ENCODE measurements around the gene DCN. TPM values are rescaled to one million over a fixed set of nuclear protein-coding genes. Genes with fewer than 3 reads are reported as not detected.

DCN gene
- total RNA-seq, 4 donors from 2014 or later: 1,699 to 4,675 (median 2,258) TPM

GRCh38 chr12:91180582-91181395 lies 1.8 kb downstream of the DCN start:
- Histone ChIP-seq H3K4me1 (peaks cover 0 to 10% of the 10 kb centered on the region in 2 donors), H3K36me3 (no peaks in the 10 kb centered on the region), H3K27me3 (no peaks in the 10 kb centered on the region), H3K4me3 (peak overlapping the region; percentile 36 to 52), H3K9me3 (no peaks in the 10 kb centered on the region), H3K27ac (peak overlapping the region; percentile 87 to 97)
- intact Hi-C loops (cut with DNase I; ENCODE audit: low total_unique reads): no loop called here
- TF ChIP-seq POLR2A (IDR thresholded peaks at IDR 0.05): no peak
- TF ChIP-seq, protein P1, sequence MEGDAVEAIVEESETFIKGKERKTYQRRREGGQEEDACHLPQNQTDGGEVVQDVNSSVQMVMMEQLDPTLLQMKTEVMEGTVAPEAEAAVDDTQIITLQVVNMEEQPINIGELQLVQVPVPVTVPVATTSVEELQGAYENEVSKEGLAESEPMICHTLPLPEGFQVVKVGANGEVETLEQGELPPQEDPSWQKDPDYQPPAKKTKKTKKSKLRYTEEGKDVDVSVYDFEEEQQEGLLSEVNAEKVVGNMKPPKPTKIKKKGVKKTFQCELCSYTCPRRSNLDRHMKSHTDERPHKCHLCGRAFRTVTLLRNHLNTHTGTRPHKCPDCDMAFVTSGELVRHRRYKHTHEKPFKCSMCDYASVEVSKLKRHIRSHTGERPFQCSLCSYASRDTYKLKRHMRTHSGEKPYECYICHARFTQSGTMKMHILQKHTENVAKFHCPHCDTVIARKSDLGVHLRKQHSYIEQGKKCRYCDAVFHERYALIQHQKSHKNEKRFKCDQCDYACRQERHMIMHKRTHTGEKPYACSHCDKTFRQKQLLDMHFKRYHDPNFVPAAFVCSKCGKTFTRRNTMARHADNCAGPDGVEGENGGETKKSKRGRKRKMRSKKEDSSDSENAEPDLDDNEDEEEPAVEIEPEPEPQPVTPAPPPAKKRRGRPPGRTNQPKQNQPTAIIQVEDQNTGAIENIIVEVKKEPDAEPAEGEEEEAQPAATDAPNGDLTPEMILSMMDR (IDR thresholded peaks at IDR 0.05): no peak
- DNase-seq: no peak

GRCh38 chr12:91179966-91180561 lies 2.6 kb downstream of the DCN start:
- Histone ChIP-seq H3K4me3 (peak overlapping the region; percentile 36 to 52), H3K9me3 (no peaks in the 10 kb centered on the region), H3K27ac (peak overlapping the region; percentile 87 to 97), H3K4me1 (peaks cover 0 to 10% of the 10 kb centered on the region in 2 donors), H3K36me3 (no peaks in the 10 kb centered on the region), H3K27me3 (no peaks in the 10 kb centered on the region)
- TF ChIP-seq, protein P1 (IDR thresholded peaks at IDR 0.05): no peak
- DNase-seq: no peak
- intact Hi-C loops (cut with DNase I; ENCODE audit: low total_unique reads): loop anchor here (5.0 kb wide), 1 partner anchor 147 kb away; no protein-coding TSS in a partner anchor

DNA sequence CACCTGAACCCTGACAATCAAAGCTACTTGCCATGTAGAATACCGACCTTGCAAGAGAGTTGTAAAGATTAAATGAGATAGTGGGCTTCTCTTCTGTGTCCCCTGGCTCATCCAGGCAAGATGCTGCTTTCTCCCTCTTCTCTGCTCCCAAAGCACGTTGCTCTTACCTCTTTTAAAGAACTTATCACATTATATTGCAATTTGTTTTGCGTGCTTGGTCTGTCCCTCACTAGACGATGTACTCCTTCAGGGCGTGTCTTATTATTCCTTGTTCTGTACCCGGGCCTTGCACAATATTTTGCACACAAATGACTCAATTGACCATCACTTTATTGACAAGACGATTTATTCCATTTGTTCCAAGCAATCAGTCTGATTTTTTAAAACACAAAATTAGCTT lies 3.3 kb downstream of the DCN start:
- peak overlapping the region; percentile 87 to 97 for H3K27ac ChIP-seq
- peaks cover 0 to 4% of the 10 kb centered on the region in 2 donors for H3K4me1 ChIP-seq
- intact Hi-C loops (cut with DNase I; ENCODE audit: low total_unique reads): loop anchor here (5.0 kb wide), 1 partner anchor 148 kb away; no protein-coding TSS in a partner anchor
- H3K36me3 ChIP-seq: no peaks in the 10 kb centered on the region
- no peaks in the 10 kb centered on the region for H3K9me3 ChIP-seq
- peak overlapping the region; percentile 36 to 52 for H3K4me3 ChIP-seq
- H3K27me3 ChIP-seq: no peaks in the 10 kb centered on the region
- peak in 1 of 2 donors; percentile 34 for DNase-seq
- no peak for TF ChIP-seq POLR2A (IDR thresholded peaks at IDR 0.05)

GRCh38 chr12:91178781-91179180 lies 3.8 kb downstream of the DCN start:
- TF ChIP-seq POLR2A (IDR thresholded peaks at IDR 0.05): no peak
- TF ChIP-seq, protein P1 (IDR thresholded peaks at IDR 0.05): no peak
- Histone ChIP-seq H3K4me3 (peak overlapping the region; percentile 36 to 52), H3K27ac (peak overlapping the region; percentile 87 to 97), H3K36me3 (no peaks in the 10 kb centered on the region), H3K27me3 (no peaks in the 10 kb centered on the region), H3K4me1 (no peaks in the 10 kb centered on the region), H3K9me3 (no peaks in the 10 kb centered on the region)
- no peak for DNase-seq
- intact Hi-C loops (cut with DNase I; ENCODE audit: low total_unique reads): loop anchor here (5.0 kb wide), 1 partner anchor 149 kb away; no protein-coding TSS in a partner anchor

- intact Hi-C loops (cut with DNase I; ENCODE audit: low total_unique reads): loop anchor here (5.0 kb wide), 1 partner anchor 149 kb away; no protein-coding TSS in a partner anchor
- peak; percentile 43 to 59 for DNase-seq
- H3K4me3 ChIP-seq: peak overlapping the region; percentile 36 to 52
Observed at GRCh38 chr12:91178139-91178561, 4.5 kb downstream of the DCN start.

More at GRCh38 chr12:91178139-91178561, 4.5 kb downstream of the DCN start:
- H3K4me1 ChIP-seq: no peaks in the 10 kb centered on the region
- TF ChIP-seq POLR2A (IDR thresholded peaks at IDR 0.05): no peak
- TF ChIP-seq, protein P1 (IDR thresholded peaks at IDR 0.05): peak; percentile 49 to 69 (median 60)
- no peaks in the 10 kb centered on the region for H3K27me3 ChIP-seq
- H3K9me3 ChIP-seq: no peaks in the 10 kb centered on the region
- H3K27ac ChIP-seq: peak overlapping the region; percentile 87 to 97
- H3K36me3 ChIP-seq: no peaks in the 10 kb centered on the region
